Measurements from ENCODE around the gene MOSMO. TPM values are rescaled to one million over a fixed set of nuclear protein-coding genes. Genes with fewer than 3 reads are reported as not detected.
"Not testable (repeated sequence)": the region's sequence is repeated elsewhere in the genome, so short reads cannot be mapped to it uniquely, and the experiment has no call there.

Gene MOSMO
- total RNA-seq, 2 experiments from 2014 or later: 9.6 to 9.8 TPM

- CTCF ChIA-PET (ENCODE audit: unreplicated experiment): no interaction called here
- Histone ChIP-seq H3K9me2 (ENCODE audit: insufficient read depth, low read length) (no peaks in the 10 kb centered on the region), H4K20me1 (ENCODE audit: insufficient read depth, low read length) (no peaks in the 10 kb centered on the region), H3K4me3 (ENCODE audit: low read depth, low read length, poor library complexity, severe bottlenecking) (no peak overlapping the region), H3K4me1 (ENCODE audit: insufficient read depth, low read length, poor library complexity, severe bottlenecking) (no peaks in the 10 kb centered on the region), H3K36me3 (ENCODE audit: insufficient read depth, low read length) (no peaks in the 10 kb centered on the region), H3K79me2 (ENCODE audit: insufficient read depth, low read depth, low read length) (no peaks in the 10 kb centered on the region), H3K9me3 (ENCODE audit: low read length) (no peaks in the 10 kb centered on the region), H3K4me2 (ENCODE audit: low read length) (no peak overlapping the region), H3K27ac (ENCODE audit: low read depth, low read length, poor library complexity, severe bottlenecking) (no peak overlapping the region), H2AFZ (ENCODE audit: low read length) (no peak overlapping the region)
- POLR2A ChIA-PET: no interaction called here
- BruUV-seq (replicated peaks): no TSS peak
- intact Hi-C loops (cut with micrococcal nuclease; ENCODE audit: unreplicated experiment): no loop called here
- DNase-seq (ENCODE audit: low spot score): no peak
- TF ChIP-seq EZH2phosphoT487 (IDR thresholded peaks at IDR 0.05; ENCODE audit: borderline replicate concordance, low read depth, low read length) (no peak), CTCF (conservative IDR thresholded peaks at IDR 0.05; ENCODE audit: low read length) (no peak)
These were observed 95.5 kb downstream of the MOSMO start for GRCh38 chr16:22103441-22103840.

GRCh38 chr16:22109258-22109898 lies 101.5 kb downstream of the MOSMO start:
- Histone ChIP-seq H3K79me2 (ENCODE audit: insufficient read depth, low read depth, low read length) (no peaks in the 10 kb centered on the region), H3K9me2 (ENCODE audit: insufficient read depth, low read length) (no peaks in the 10 kb centered on the region), H3K9me3 (ENCODE audit: low read length) (no peaks in the 10 kb centered on the region), H3K4me1 (ENCODE audit: insufficient read depth, low read length, poor library complexity, severe bottlenecking) (no peaks in the 10 kb centered on the region), H3K4me2 (ENCODE audit: low read length) (no peak overlapping the region), H3K36me3 (ENCODE audit: insufficient read depth, low read length) (no peaks in the 10 kb centered on the region), H4K20me1 (ENCODE audit: insufficient read depth, low read length) (no peaks in the 10 kb centered on the region), H3K27ac (ENCODE audit: low read depth, low read length, poor library complexity, severe bottlenecking) (no peak overlapping the region), H3K4me3 (ENCODE audit: low read depth, low read length, poor library complexity, severe bottlenecking) (no peak overlapping the region), H2AFZ (ENCODE audit: low read length) (no peak overlapping the region)
- no peak for TF ChIP-seq CTCF (conservative IDR thresholded peaks at IDR 0.05; ENCODE audit: low read length)
- TF ChIP-seq EZH2phosphoT487 (IDR thresholded peaks at IDR 0.05; ENCODE audit: borderline replicate concordance, low read depth, low read length): no peak
- BruUV-seq (replicated peaks): no TSS peak
- DNase-seq (ENCODE audit: low spot score): no peak
- CTCF ChIA-PET (ENCODE audit: unreplicated experiment): no interaction called here
- intact Hi-C loops (cut with micrococcal nuclease; ENCODE audit: unreplicated experiment): no loop called here
- POLR2A ChIA-PET: interaction anchor here (0.5 kb wide), 1 partner anchor 1119 kb away, joined by 3 read pairs; no protein-coding TSS in a partner anchor

GRCh38 chr16:22111629-22112028 lies 103.7 kb downstream of the MOSMO start:
- intact Hi-C loops (cut with micrococcal nuclease; ENCODE audit: unreplicated experiment); H3K4me2 ChIP-seq (ENCODE audit: low read length); BruUV-seq (replicated peaks); H4K20me1 ChIP-seq (ENCODE audit: insufficient read depth, low read length); H3K79me2 ChIP-seq (ENCODE audit: insufficient read depth, low read depth, low read length); H3K27ac ChIP-seq (ENCODE audit: low read depth, low read length, poor library complexity, severe bottlenecking); H3K9me3 ChIP-seq (ENCODE audit: low read length); DNase-seq (ENCODE audit: low spot score); CTCF ChIA-PET (ENCODE audit: unreplicated experiment); H3K9me2 ChIP-seq (ENCODE audit: insufficient read depth, low read length); H3K4me1 ChIP-seq (ENCODE audit: insufficient read depth, low read length, poor library complexity, severe bottlenecking); H3K4me3 ChIP-seq (ENCODE audit: low read depth, low read length, poor library complexity, severe bottlenecking); H3K36me3 ChIP-seq (ENCODE audit: insufficient read depth, low read length); H2AFZ ChIP-seq (ENCODE audit: low read length); POLR2A ChIA-PET: not testable (repeated sequence)

Measured in OCI-LY7 (cell line).